Right cardiac atrium (tissue), 5 donors: Measurements from ENCODE around the gene TMEM69. TPM values are rescaled to one million over a fixed set of nuclear protein-coding genes. Genes with fewer than 3 reads are reported as not detected.

Experiments used
- ATAC-seq, 2 donors: fragments of 200-7000 bp; cut with Tn5 transposase; one replicate each; pipeline versions ENCODE4 v1.8.0 to v1.9.1; 2020; ENCODE audit warnings: moderate library complexity in 2 of 2, mild to moderate bottlenecking in 1 of 2
- DNase-seq, 3 donors: peaks; one replicate each; pipeline ENCODE4 v3.0.0-alpha.2; 2020
- H3K27ac ChIP-seq: one replicate; pipeline ENCODE4 v1.5.1; 2013; ENCODE audit warnings: mild to moderate bottlenecking, low read length, control low read depth, moderate library complexity
- H3K27me3 ChIP-seq: one replicate; pipeline ENCODE4 v1.6.1; 2013; ENCODE audit not compliant: control insufficient read depth, insufficient read depth
- H3K4me1 ChIP-seq: one replicate; pipeline ENCODE4 v1.6.1; 2013; ENCODE audit warnings: low read length; ENCODE audit not compliant: control insufficient read depth, insufficient read depth
- H3K4me3 ChIP-seq: one replicate; pipeline ENCODE4 v1.5.1; 2013; ENCODE audit warnings: low read length, control low read depth
- H3K9me3 ChIP-seq: one replicate; pipeline ENCODE4 v1.6.1; 2013; ENCODE audit warnings: low read length; ENCODE audit not compliant: control insufficient read depth
- WGBS: extraction: QIAGEN DNeasy Blood & Tissue Kit; methylation state at CpG from one replicate; pipeline ENCODE4 v1.1.7; 2013; 5-methylcytosine and 5-hydroxymethylcytosine counted together
- intact Hi-C, 4 donors: fragments of 100-400 bp; cut with DNase I; formaldehyde crosslinking; loops; one replicate each; pipeline versions ENCODE4 v1.11.0 to v1.14.0; 2022 to 2023
- long read RNA-seq, 4 donors: library from polyadenylated mRNA; unstranded; transcript quantifications; one replicate each; pipeline ENCODE4 v2.0.0, GENCODE V29; 2020 to 2021
- polyA plus RNA-seq: library from polyadenylated mRNA; stranded (reverse); fragments of 200-250 nt; gene quantifications from one replicate; pipeline ENCODE4 v1.2.3, GENCODE V29; 2013
- total RNA-seq, 4 donors: library from RNA; stranded (reverse); fragmentation: NEBNext Ultra II Directional; extraction: Animal tissue kit (Norgen Biotek cat#: 25700); gene quantifications; one replicate each; pipeline ENCODE4 v1.2.1, GENCODE V29; 2021
- donor health status: healthy with polysubstance abuse.
- donor health status: DM: no; HTN: yes; CAD: no.
- donor health status: DM: no; HTN: no; CAD: no.
- donor health status: DM: no; HTN: yes; CAD: no; lungs with severe emphysema.
- donor health status: DM: yes; HTN: yes; CAD: no.

The TMEM69 gene, protein sequence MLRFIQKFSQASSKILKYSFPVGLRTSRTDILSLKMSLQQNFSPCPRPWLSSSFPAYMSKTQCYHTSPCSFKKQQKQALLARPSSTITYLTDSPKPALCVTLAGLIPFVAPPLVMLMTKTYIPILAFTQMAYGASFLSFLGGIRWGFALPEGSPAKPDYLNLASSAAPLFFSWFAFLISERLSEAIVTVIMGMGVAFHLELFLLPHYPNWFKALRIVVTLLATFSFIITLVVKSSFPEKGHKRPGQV
- 10 to 100 TPM; 21.6 to 30.9 (median 24.1) TPM for total RNA-seq
- polyA plus RNA-seq: 32.4 TPM
- long read RNA-seq, donor 1, transcript TMEM69-201 (3 exons, 2,439 nt): major isoform, 29 of 38 reads
- long read RNA-seq, donor 1, partial matches to known transcripts: 0 of 38 reads
- long read RNA-seq, donor 1, other reads (novel, unspliced or antisense): 7 of 38 reads
- long read RNA-seq, donor 2, transcript TMEM69-201 (3 exons, 2,439 nt): major isoform, 9 of 13 reads
- long read RNA-seq, donor 2, partial matches to known transcripts: 0 of 13 reads
- long read RNA-seq, donor 2, other reads (novel, unspliced or antisense): 1 of 13 reads
- long read RNA-seq, donor 3, transcript TMEM69-201 (3 exons, 2,439 nt): major isoform, 54 of 68 reads
- long read RNA-seq, donor 3, partial matches to known transcripts: 4 of 68 reads
- long read RNA-seq, donor 3, other reads (novel, unspliced or antisense): 9 of 68 reads
- long read RNA-seq, donor 4, transcript TMEM69-201 (3 exons, 2,439 nt): major isoform, 18 of 21 reads
- long read RNA-seq, donor 4, partial matches to known transcripts: 0 of 21 reads
- long read RNA-seq, donor 4, other reads (novel, unspliced or antisense): 3 of 21 reads

DNA sequence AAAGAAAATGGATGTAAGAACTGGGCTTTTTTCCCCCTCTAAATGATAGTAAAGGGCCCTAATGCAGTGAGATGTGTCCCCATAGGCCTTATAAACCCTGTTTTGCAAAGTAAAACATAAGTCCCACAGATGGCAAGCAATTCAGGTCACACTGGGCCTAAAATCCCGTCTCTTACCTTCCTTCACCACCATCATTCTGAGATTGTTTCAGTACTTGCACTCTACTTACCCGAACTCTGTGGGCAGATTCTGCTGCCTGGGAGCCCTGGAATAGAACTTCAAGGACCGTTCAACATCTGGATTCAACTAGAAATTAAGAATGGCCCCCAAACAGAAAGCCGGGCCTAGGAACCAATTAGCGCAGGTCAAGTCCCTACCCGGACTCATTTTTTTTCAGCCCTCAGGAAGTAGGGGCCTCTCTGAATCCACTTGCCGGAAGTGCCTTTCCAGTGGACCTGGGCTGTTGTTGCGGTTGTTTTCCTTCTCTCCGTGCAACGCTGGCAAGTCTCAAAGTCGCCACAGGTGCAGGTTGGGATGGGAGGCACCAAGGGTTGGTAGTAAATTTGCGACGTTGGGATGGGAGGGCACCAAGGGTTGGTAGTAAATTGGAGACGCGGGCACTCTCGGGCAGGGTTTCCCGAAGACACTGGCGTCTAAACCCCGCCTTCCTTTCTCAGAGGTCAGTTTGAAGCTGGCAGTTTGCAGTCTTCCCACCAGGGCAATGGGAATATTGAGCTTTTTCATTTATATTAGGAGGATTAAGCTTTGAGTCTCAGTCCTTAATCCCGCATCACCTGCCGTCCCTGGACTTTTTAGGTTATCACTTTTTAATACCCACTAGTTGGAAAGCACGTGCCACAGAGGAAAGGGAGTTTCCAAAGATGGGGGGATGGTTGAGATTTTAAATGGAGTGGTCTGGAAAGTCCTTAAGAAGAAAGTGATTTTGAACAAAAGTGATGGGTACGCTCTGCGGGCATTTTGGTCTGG is at the start of gene TMEM69:
Gene TMEM69, plus strand, starts transcription at position 428 of the 987 bp plus-strand sequence. CDS start 2,888 bp downstream, outside the sequence.
- Histone ChIP-seq H3K27me3 (no peaks in the 10 kb centered on the region), H3K27ac (peak within 1 kb of the TSS; percentile 99), H3K4me1 (no peaks in the 10 kb centered on the region), H3K4me3 (peak within 1 kb of the TSS; percentile 72), H3K9me3 (no peaks in the 10 kb centered on the region)
- intact Hi-C loops: no loop called here
- peak; percentile 67 to 81 (median 78) for DNase-seq
- 1% methylated on average over 24 of the region's 24 CpGs for WGBS
- peak; percentile 50 to 55 for ATAC-seq

DNA sequence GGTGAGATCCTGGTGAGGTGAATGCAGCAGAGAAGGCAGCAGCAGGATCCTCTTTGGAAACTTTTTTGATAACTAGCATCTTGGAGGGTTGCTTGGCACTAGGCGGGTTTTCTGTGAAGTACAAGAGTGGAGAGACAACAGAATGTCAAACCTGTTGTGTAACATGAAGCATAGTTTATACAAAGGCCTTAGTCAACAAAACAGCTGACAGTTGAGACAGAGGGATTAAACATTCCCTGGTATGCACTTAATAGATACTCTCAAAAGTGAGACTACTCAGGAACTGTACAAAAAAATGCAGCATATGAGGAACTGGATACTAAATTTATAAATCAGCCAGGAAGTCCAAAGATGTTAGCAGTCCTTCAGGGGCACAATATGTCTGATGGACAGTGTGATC is 47.7 kb upstream of the TMEM69 start:
- no peak for DNase-seq

DNA sequence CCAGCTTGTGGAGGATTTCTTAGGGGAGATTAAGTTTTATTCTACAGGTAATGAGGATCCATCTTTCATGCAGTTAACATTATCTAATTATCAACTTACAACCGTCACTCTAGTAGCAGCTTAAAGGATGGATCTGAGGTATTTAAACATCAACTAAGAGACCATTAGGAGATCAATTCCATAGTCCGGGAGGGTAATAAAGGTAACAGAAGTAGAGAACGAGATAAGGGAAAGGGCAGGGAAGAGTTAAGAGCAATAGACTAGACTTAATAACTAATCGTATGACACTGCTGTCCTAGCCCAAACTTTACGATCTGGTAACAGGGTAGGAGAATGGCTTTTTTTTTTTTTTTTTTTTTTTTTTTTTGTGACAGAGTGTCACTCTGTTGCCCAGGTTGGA is 44.7 kb upstream of the TMEM69 start:
- ATAC-seq (no peak), DNase-seq (no peak)
- intact Hi-C loops: loop anchor here in 1 of 4 donors (5.0 kb wide), 1 partner anchor 51 kb away; no protein-coding TSS in a partner anchor
- no peak overlapping the region for H3K4me3 ChIP-seq
- 81% methylated on average over 5 of the region's 5 CpGs for WGBS
- H3K27ac ChIP-seq: no peak overlapping the region
- peaks cover 6% of the 10 kb centered on the region for H3K4me1 ChIP-seq
- H3K9me3 ChIP-seq: no peaks in the 10 kb centered on the region
- no peaks in the 10 kb centered on the region for H3K27me3 ChIP-seq

More for the DNA sequence above, 47.7 kb upstream of the TMEM69 start:
- WGBS: 99% methylated on average over 1 of the region's 1 CpG
- no peak overlapping the region for H3K4me3 ChIP-seq
- no peaks in the 10 kb centered on the region for H3K4me1 ChIP-seq
- H3K9me3 ChIP-seq: no peaks in the 10 kb centered on the region
- intact Hi-C loops: loop anchor here in 1 of 4 donors (5.0 kb wide), 1 partner anchor 48 kb away; no protein-coding TSS in a partner anchor
- no peak for ATAC-seq
- H3K27me3 ChIP-seq: no peaks in the 10 kb centered on the region
- no peak overlapping the region for H3K27ac ChIP-seq

DNA sequence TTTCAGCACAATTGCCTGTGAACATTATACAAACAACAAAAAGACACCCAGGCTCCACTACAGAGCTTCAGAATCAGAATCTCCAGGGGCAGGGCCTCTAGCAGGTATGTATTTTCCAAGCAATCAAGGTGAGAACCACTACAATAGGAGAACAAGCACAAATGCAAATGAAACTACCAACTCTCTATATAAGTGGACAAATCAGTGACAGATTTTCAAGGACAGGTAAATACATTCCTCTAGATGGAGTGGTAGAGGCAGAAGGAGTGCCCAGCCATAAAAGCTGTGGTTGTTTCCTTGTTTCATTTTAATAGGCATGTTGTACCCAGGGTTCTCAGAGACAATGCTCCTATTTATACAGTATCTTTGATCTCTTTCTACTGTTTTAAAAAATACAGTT is 44.0 kb upstream of the TMEM69 start:
- H3K27me3 ChIP-seq: no peaks in the 10 kb centered on the region
- intact Hi-C loops: loop anchor here in 1 of 4 donors (5.0 kb wide), 1 partner anchor 52 kb away; no protein-coding TSS in a partner anchor
- DNase-seq (no peak), ATAC-seq (no peak)
- no peak overlapping the region for H3K4me3 ChIP-seq
- H3K9me3 ChIP-seq: no peaks in the 10 kb centered on the region
- no peak overlapping the region for H3K27ac ChIP-seq
- peaks cover 6% of the 10 kb centered on the region for H3K4me1 ChIP-seq

DNA sequence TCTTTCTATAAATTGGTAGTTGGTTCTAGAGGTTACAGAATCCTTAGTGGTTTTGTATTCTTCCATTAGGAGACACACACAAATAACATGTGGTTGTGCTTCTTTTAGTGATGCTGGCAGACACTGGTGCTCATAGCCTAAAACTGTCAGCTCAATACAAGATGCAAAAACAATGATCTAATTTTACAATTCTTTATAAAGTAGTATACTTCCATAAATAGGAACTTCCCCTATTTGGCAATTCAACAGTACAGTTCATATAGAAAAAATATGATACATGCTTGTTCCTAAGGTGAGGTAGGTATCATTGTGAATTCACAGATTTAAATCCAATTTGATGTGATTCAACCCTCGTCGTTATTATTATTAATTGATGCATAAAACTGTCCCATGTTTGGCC is 43.3 kb upstream of the TMEM69 start:
- ATAC-seq: no peak

DNA sequence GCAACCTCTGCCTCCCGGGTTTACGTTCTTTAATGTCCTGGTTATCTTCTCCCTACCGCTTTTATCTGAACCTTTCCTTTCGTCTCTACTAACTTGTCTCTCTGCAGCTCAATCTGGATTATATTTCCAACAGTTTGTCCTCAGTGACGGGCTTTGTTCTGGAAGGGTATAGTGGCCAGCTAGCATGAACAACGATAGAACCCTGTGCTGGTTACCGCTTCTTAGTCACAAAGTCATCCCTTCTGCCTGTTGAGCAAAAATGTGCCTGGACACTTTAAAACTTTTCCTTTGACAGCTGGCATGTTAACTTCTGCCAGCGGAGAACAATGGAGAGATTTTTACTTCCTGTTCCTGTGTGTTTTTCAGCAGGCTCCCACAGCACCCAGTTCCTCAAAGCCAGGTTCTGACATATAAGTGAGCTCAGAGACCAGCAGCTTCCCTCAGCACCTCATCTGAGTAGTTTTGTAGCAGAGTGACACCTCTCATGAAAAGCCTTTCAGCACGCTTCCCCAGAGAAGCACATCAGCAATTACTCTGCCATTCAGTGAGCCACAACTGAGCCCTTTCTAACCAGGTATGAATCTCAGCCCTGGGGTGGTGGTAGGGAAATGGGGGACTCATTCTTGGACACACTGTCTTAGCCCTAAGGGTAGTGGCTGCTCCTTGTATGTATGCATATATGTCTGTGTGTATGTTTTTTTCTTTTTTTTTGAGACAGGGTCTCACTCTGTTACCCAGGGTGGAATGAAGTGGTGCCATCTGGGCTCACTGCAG is 40.5 kb upstream of the TMEM69 start:
- H3K27ac ChIP-seq: peak overlapping the region; percentile 1
- DNase-seq (no peak), ATAC-seq (peak; percentile 50 to 74)
- WGBS: 51% methylated on average over 9 of the region's 9 CpGs
- intact Hi-C loops: no loop called here
- H3K4me3 ChIP-seq: no peak overlapping the region
- H3K27me3 ChIP-seq: no peaks in the 10 kb centered on the region
- H3K4me1 ChIP-seq: peaks cover 6% of the 10 kb centered on the region
- no peaks in the 10 kb centered on the region for H3K9me3 ChIP-seq

More for the DNA sequence above, 43.3 kb upstream of the TMEM69 start:
- Histone ChIP-seq H3K27me3 (no peaks in the 10 kb centered on the region), H3K4me3 (no peak overlapping the region), H3K27ac (no peak overlapping the region), H3K9me3 (no peaks in the 10 kb centered on the region), H3K4me1 (peaks cover 6% of the 10 kb centered on the region)
- DNase-seq: no peak
- 89% methylated on average over 2 of the region's 2 CpGs for WGBS
- intact Hi-C loops: loop anchor here in 1 of 4 donors (5.0 kb wide), 1 partner anchor 52 kb away; no protein-coding TSS in a partner anchor

DNA sequence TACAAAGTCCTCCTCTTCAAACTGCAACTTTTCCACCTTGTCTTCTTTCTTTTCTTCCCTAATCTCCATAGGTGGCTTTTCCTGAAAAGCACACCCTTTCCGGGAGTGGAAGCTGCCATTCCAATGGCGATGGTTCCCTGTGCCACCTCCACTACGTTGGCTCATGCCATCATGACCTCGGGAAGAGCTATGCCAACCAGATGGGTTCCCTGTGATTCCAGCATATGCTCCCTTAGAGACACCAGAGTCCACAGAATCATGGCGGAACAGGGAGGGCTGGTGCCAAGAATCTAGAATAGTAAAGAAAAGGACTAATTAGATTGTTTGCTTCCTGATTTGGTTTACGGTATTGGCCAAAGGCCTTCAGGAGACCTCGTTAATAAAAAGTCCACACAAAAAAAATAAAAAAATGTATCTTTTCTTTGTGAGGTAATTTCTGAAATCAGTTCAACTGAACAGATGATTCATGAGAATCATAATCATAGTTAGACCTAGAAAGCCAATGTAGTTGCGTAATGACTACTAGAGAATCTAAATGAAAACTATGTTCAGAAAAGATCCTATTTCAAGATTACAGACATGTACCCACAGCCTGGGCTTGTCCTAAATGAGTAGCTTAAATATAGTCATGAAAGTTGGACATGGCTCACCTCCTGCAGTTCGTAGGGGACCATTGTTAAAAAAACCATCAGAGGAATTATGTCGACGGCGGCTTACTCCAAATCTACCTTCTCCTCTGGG is 33.3 kb upstream of the TMEM69 start:
- Histone ChIP-seq H3K27me3 (no peaks in the 10 kb centered on the region), H3K4me3 (no peak overlapping the region), H3K9me3 (no peaks in the 10 kb centered on the region), H3K4me1 (no peaks in the 10 kb centered on the region), H3K27ac (no peak overlapping the region)
- DNase-seq (no peak), ATAC-seq (no peak)
- WGBS: 94% methylated on average over 12 of the region's 12 CpGs
- intact Hi-C loops: no loop called here

DNA sequence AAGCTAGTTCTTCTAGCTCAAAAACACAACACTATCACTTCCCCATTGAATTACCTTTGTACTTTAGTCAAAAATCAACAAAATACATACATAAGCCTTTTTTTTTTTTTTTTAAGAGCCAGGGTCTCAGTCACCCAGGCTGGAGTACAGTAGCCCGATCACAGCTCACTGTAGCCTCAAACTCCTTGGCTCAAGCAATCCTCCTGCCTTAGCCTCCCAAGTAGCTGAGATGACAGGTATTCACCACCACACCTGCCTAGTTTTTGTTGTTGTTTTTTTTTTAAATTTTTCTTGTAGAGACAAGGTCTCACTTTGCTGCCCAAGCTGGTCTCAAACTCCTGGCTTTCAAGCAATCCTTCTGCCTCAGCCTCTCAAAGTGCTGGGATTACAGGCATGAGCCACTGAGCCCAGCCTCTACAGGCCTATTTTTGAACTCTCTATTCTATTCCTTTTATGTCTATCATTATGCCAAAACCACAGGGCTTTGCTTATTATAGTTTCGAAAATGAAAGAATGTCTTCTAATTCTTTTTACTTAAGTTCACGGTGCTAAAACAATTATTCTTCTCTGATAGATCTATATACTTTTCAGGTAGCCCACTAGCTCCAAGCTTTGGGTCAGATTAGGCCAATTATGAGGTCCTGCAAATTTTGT is 31.3 kb upstream of the TMEM69 start:
- H3K4me3 ChIP-seq: no peak overlapping the region
- no peaks in the 10 kb centered on the region for H3K4me1 ChIP-seq
- H3K27ac ChIP-seq: no peak overlapping the region
- ATAC-seq (no peak), DNase-seq (no peak)
- intact Hi-C loops: no loop called here
- no peaks in the 10 kb centered on the region for H3K9me3 ChIP-seq
- H3K27me3 ChIP-seq: no peaks in the 10 kb centered on the region
- WGBS: 97% methylated on average over 3 of the region's 3 CpGs

DNA sequence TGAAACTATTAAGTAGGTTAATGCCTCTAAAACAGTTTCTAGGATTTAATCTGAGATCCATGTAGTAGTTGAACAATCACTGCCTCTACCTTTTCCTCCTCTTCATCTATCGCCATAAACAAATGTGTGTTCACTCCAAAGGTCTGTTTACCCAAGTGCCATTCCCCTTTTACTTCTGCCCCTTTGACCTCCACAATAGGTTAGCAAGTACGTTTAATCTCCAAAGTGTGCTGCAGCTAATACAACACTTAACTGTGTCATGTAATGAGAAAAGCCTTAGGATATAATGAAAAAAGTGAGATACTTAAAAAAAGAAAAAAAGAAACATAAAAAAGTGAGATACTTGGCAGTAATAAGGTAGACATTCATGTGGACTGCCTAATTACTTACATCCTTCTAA is 29.8 kb upstream of the TMEM69 start:
- peaks cover 2% of the 10 kb centered on the region for H3K4me1 ChIP-seq
- DNase-seq (no peak), ATAC-seq (no peak)
- no peaks in the 10 kb centered on the region for H3K27me3 ChIP-seq
- WGBS: 72% methylated on average over 2 of the region's 2 CpGs
- H3K4me3 ChIP-seq: no peak overlapping the region
- H3K27ac ChIP-seq: no peak overlapping the region
- intact Hi-C loops: no loop called here
- no peaks in the 10 kb centered on the region for H3K9me3 ChIP-seq
